ENCODE results near the gene GNG12. TPM values are rescaled to one million over a fixed set of nuclear protein-coding genes. Genes with fewer than 3 reads are reported as not detected.

Gene GNG12
- total RNA-seq, 2 experiments from 2014 or later: 0.04 TPM; not detected in 1

DNA sequence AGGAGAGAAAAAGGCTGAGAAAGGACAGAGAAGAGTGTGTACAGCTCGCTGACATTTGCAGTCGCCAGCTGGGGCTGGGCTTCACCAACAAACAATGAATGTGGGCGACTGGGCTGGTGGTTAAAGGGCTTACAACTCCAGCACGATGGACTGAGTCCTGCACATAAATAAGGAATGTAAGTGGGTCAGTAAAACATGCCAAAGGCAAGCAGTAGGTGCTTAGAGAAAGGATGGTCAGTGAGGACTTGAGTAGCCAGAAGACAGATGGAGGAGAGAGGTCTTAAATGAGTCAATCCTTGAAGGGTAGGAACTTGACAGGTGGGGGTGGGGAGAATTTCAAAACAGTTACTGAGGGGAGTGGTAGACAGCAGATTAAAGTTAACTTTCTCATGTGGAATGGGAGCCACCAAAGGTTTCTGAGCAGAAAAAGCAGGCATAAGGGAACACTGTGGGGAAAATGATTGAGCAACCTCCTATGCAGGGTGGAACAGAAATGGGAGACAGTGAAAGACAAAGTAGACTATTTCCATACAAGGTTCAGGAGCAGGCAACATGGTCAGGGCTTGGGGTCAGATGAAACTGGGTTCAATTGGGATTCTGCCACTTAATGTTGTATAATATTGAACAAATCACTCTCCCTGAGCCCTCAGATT is 110.8 kb downstream of the GNG12 start:
- ChIA-PET POLR2A (no interaction called here), CTCF (interaction anchor here (1.0 kb wide), 1 partner anchor 18 kb away, joined by 3 read pairs; no protein-coding TSS in a partner anchor)
- Mint-ChIP-seq H3K4me1 (no peaks in the 10 kb centered on the region), H3K36me3 (ENCODE audit: low read depth) (no peaks in the 10 kb centered on the region), H3K27me3 (no peaks in the 10 kb centered on the region), H3K4me3 (no peak overlapping the region), H3K27ac (no peak overlapping the region), H3K9me3 (no peaks in the 10 kb centered on the region)
- DNase-seq: no peak

DNA sequence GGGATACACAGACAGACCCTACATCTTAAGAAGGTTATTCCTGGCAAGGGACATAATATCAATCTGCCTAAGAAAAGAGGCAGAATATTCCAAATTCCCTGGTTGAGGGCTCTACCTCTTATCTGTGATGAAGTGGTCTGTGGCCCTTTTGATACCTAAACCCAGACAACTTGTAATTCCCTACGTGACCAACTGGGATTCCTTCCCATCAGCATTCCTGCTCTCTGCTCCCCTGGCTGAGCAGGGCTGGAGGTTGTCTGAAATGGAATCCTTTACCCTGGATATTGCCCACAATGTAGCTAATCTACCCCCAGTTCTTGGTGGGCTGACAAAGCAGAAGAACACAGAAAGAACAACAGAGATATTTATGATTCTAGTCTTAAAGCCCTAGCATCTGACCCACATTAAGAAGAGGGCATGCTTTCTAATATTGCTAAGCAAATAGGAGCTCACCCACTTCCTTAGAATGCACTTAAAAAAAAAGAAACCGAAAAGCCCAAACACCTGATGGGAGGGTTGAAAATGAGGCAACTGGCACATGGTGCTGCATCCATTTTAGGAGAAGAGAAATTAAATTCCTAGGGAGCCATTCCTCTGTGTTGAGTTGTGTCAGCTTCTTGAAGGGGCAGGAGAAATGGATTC is 111.5 kb downstream of the GNG12 start:
- DNase-seq: no peak
- CTCF ChIA-PET: interaction anchor here (1.7 kb wide), 1 partner anchor 19 kb away, joined by 4 read pairs; no protein-coding TSS in a partner anchor
- no peaks in the 10 kb centered on the region for H3K9me3 Mint-ChIP-seq

DNA sequence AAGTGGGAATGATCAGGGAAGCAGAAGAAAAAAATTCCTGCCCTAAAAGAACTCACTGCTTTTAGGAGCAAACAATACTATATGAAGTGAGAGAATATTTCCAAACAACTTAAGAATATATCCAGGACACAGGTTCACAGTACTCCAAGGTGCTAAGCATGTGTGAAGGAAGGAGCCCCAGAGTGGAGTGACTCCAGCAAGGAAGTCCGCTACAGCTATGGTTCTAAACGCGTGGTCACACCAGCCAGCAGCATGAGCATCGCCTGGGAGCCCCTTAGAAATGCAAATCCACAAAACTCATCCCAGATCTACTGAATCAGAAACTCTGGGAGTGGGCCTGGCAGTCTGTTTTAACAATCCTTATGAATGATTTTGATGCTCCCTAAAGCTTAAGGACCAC is 112.2 kb downstream of the GNG12 start:
- ChIA-PET POLR2A (no interaction called here), CTCF (interaction anchor here (1.7 kb wide), 1 partner anchor 20 kb away, joined by 4 read pairs; no protein-coding TSS in a partner anchor)
- Mint-ChIP-seq H3K4me1 (no peaks in the 10 kb centered on the region), H3K4me3 (no peak overlapping the region), H3K9me3 (no peaks in the 10 kb centered on the region), H3K36me3 (ENCODE audit: low read depth) (no peaks in the 10 kb centered on the region), H3K27me3 (no peaks in the 10 kb centered on the region), H3K27ac (no peak overlapping the region)
- DNase-seq: no peak

More for the DNA sequence above, 111.5 kb downstream of the GNG12 start:
- H3K4me3 Mint-ChIP-seq: no peak overlapping the region
- no peaks in the 10 kb centered on the region for H3K4me1 Mint-ChIP-seq
- POLR2A ChIA-PET: no interaction called here
- no peak overlapping the region for H3K27ac Mint-ChIP-seq
- no peaks in the 10 kb centered on the region for H3K36me3 Mint-ChIP-seq (ENCODE audit: low read depth)
- no peaks in the 10 kb centered on the region for H3K27me3 Mint-ChIP-seq

DNA sequence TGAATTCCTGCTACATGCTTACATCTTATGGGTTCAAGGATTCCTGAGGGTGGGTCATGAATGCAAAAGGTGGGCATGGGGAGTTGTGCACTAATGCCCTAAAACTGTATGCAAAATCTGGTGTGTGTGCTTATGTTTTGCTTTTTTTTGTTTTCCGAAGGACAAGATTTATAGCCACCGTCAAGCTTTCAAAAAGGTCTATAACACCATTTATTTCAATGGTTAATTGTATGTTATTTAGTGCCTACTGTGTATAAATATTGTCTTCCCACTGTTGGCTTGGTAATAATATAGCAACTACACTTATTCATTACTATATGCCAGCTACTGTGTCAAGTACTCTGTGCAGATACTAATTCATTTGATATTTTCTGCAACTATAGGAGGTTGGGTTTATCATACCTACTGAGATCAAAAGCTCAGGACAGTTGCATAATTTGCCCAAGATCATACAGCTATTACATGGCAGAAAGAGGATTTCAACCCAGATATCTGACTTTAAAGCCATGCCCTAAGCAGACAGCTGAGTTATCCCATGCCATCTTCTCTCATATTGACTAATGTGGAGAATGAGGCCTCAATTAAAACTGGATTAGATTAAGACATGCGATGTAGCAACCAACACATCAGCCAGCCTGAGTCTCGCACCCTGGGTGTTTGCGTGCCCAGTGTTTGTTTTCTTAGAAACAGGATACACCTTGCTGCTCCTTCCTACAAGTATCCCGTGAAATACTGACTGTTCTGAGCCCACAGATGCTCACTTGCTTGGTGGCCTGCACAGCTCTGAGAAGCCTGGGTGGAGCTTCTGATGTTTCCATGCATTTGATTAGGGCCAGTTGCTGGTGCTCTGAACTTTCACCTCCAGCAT is 113.7 kb downstream of the GNG12 start:
- ChIA-PET CTCF (interaction anchor here (1.3 to 1.5 kb wide), 2 partner anchors 13 to 18 kb away, joined by 3 read pairs; no protein-coding TSS in a partner anchor), POLR2A (no interaction called here)
- Mint-ChIP-seq H3K4me3 (no peak overlapping the region), H3K4me1 (no peaks in the 10 kb centered on the region), H3K27me3 (no peaks in the 10 kb centered on the region), H3K27ac (no peak overlapping the region), H3K9me3 (no peaks in the 10 kb centered on the region), H3K36me3 (ENCODE audit: low read depth) (no peaks in the 10 kb centered on the region)
- DNase-seq: no peak

DNA sequence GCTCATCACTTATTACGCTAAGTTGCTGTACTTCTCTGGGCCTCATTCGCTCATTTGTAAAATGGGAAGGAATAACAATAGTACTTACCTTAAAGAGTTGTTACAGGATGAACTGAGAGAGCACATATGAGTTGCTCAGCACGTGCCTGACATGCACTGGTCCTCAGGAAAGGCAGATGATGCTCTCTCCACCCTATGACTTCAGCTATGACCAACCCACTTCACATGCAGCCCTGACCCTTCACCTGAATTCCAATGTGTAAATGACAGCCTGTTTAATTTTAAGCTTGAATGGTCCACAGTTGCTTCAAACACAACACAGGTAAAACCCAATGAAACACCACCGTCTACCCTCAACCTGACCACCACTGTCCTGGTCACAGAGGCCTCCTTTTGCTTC is 115.4 kb downstream of the GNG12 start:
- no peaks in the 10 kb centered on the region for H3K27me3 Mint-ChIP-seq
- H3K9me3 Mint-ChIP-seq: no peaks in the 10 kb centered on the region
- CTCF ChIA-PET: interaction anchor here (0.7 kb wide), 1 partner anchor 96 kb away, joined by 3 read pairs; no protein-coding TSS in a partner anchor
- no peak overlapping the region for H3K4me3 Mint-ChIP-seq
- H3K4me1 Mint-ChIP-seq: no peaks in the 10 kb centered on the region
- DNase-seq: no peak
- H3K36me3 Mint-ChIP-seq (ENCODE audit: low read depth): no peaks in the 10 kb centered on the region
- H3K27ac Mint-ChIP-seq: no peak overlapping the region
- POLR2A ChIA-PET: no interaction called here

DNA sequence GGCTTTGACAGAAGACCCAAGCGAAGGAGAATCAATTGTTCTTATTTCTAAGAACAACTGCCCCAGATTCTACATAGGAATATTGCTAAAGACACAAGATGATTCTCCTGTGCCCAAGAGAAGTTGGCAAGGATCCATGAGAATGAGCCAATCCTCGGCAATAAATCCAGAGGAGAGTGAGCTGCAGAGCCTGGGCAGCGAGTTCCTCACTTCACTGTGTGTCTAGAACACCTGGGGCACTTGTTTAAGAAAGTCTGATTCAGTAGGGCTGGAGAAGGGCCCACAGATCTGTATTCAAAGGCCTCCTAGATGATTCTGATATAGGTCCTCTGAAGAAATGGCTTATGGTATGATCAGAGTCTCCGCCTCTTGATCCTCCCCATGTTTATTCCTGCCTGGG is 116.5 kb downstream of the GNG12 start:
- Mint-ChIP-seq H3K4me1 (peaks cover 1% of the 10 kb centered on the region), H3K27me3 (no peaks in the 10 kb centered on the region), H3K27ac (no peak overlapping the region), H3K36me3 (ENCODE audit: low read depth) (no peaks in the 10 kb centered on the region), H3K4me3 (no peak overlapping the region), H3K9me3 (no peaks in the 10 kb centered on the region)
- no peak for DNase-seq
- CTCF ChIA-PET: no interaction called here
- POLR2A ChIA-PET: no interaction called here

DNA sequence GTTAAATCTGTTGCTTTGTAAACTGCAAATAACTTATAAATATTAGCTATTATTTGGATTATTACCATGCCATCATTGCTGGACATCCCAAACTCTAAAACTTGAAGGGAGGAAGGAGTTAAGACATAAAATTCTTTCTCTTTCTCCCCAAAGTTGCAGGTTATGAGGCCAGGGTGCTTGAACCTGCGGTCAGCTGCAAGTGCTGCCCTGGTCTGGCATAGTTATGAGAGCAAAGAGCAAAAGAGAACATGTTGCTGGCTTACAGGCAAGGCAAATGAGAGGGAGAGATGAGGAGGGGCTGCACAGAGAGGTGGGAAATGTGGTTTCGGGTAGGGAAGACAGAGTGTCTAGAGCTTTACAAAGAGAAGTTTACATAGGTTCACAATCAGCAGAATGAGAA is 117.4 kb downstream of the GNG12 start:
- CTCF ChIA-PET: interaction anchor here (1.3 kb wide), 1 partner anchor 154 kb away, joined by 3 read pairs; no protein-coding TSS in a partner anchor
- no peak overlapping the region for H3K27ac Mint-ChIP-seq
- POLR2A ChIA-PET: no interaction called here

DNA sequence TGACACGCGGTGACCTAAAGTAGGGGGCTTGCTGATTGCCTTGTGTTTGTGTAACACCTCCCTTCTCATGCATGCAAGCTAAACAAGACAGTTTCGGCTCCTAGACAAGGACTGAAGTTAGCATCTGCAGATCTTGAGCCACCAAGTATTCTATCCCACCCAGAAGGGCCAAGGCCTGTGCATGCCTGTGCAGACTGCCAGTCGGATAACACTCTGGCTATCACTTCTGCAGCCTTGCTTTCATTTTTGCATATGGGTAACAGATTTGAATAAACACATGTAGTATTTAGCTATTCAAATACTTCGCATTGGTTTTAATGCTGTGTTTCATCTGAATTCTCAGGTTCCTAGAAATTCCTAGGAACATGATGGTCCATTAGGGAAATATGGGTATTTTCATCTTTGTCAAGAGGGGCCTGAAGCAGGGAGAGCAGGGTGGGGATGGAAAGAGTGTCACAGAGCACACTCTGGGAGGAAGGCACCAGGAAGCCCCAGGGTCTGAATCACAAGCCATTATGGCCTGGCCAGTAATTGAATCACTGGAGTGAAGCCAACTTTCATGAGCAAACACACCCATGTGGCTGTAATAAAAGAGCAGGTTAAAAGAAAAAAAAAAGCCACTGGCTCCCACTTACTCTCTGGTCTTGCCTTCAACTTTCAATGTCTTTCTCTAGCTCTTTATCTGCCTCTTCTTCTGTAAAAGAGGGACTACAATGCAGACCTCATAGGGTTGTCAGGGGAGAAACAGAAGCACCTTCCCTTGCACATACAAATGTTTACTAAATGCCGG is 120.0 kb downstream of the GNG12 start:
- Mint-ChIP-seq H3K9me3 (no peaks in the 10 kb centered on the region), H3K4me1 (peaks cover 9% of the 10 kb centered on the region), H3K27me3 (no peaks in the 10 kb centered on the region), H3K4me3 (no peak overlapping the region), H3K36me3 (ENCODE audit: low read depth) (no peaks in the 10 kb centered on the region), H3K27ac (no peak overlapping the region)
- ChIA-PET CTCF (interaction anchor here (1.0 kb wide), 1 partner anchor 8 kb away, joined by 3 read pairs; no protein-coding TSS in a partner anchor), POLR2A (interaction anchor here (0.6 kb wide), 1 partner anchor 88 kb away, joined by 3 read pairs; no protein-coding TSS in a partner anchor)
- DNase-seq: no peak

More for the DNA sequence above, 117.4 kb downstream of the GNG12 start:
- H3K9me3 Mint-ChIP-seq: no peaks in the 10 kb centered on the region
- no peaks in the 10 kb centered on the region for H3K27me3 Mint-ChIP-seq
- H3K4me3 Mint-ChIP-seq: no peak overlapping the region
- peaks cover 9% of the 10 kb centered on the region for H3K4me1 Mint-ChIP-seq
- DNase-seq: no peak
- no peaks in the 10 kb centered on the region for H3K36me3 Mint-ChIP-seq (ENCODE audit: low read depth)

DNA sequence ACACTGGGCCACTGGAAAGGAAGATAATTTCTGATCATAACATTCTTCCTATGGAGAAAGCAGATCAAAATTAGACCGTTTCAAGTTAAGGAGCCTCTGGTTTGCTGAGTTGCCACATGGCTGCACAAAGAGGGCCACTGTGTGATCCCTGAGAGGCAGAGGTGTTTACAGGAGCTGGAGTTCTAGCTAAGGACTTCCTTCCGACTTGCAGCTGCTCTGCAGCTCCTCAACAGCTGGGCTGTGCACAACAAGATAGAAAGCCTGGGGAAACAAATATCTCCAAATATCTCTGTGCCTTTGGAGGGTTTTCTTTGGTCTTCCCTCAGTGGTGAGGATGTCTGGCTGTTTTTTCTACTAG is 121.4 kb downstream of the GNG12 start:
- H3K4me3 Mint-ChIP-seq: no peak overlapping the region
- H3K36me3 Mint-ChIP-seq (ENCODE audit: low read depth): no peaks in the 10 kb centered on the region
- no peaks in the 10 kb centered on the region for H3K9me3 Mint-ChIP-seq
- no peak for DNase-seq
- no peak overlapping the region for H3K27ac Mint-ChIP-seq
- H3K4me1 Mint-ChIP-seq: peaks cover 9% of the 10 kb centered on the region
- H3K27me3 Mint-ChIP-seq: no peaks in the 10 kb centered on the region
- ChIA-PET POLR2A (no interaction called here), CTCF (interaction anchor here (1.0 to 1.2 kb wide), 2 partner anchors 18 to 41 kb away, joined by 3 read pairs; no protein-coding TSS in a partner anchor)

DNA sequence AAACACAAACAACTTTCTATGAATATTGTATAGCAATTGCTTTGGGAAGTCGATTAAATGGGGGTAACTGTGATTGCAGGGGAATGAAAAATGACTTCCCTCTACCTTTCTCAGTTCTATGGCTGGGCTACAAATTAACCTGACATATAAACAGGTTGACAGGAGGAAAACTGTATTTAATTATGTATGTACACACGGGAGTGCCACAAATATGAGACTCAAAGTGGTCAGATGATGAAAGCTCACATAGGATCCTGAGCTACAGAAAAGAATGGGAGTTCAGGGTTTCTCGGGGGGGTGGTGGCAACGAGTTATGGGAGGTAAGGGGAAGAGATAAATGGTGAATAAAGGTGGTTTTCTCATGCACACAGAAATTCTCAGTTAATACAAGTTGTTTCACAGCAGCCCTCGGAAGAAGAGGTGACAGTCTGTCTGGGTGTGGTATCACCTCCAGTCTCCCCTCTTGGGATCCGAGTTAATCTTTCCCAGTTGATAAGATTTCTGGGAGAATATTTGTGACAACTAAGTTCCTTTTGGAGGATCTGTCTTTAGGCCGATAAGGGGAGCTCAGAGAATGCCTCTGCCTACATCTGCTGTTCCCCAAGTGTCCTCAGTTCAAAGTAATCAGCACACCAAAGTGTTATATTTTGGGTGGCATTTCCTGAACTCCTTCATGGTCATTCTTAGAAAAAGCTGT is 122.0 kb downstream of the GNG12 start:
- ChIA-PET POLR2A (no interaction called here), CTCF (interaction anchor here (1.0 to 1.2 kb wide), 3 partner anchors 14 to 41 kb away, joined by 3 read pairs; no protein-coding TSS in a partner anchor)
- Mint-ChIP-seq H3K9me3 (no peaks in the 10 kb centered on the region), H3K36me3 (ENCODE audit: low read depth) (no peaks in the 10 kb centered on the region), H3K27ac (no peak overlapping the region), H3K27me3 (no peaks in the 10 kb centered on the region), H3K4me1 (peaks cover 9% of the 10 kb centered on the region), H3K4me3 (no peak overlapping the region)
- no peak for DNase-seq

DNA sequence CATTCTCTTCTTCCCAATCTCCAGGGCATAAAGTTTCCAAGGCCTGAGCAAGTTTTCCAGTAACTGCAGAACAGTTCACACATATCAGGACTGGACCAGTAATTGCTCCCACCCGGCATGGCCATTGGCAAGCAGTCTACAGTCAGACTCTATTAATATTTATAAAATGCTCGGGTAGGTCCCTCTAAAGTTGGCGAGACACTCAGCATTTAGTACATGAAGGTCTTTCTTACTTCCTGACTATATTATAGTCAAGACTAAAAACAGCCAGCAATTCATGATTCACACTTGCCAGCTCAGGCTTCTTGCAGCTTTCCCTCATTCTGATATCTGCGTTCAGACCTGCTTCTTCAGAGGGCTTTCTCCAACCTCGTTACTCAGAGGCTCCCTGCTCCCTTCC is 122.8 kb downstream of the GNG12 start:
- no peak for DNase-seq
- no peaks in the 10 kb centered on the region for H3K9me3 Mint-ChIP-seq

DNA sequence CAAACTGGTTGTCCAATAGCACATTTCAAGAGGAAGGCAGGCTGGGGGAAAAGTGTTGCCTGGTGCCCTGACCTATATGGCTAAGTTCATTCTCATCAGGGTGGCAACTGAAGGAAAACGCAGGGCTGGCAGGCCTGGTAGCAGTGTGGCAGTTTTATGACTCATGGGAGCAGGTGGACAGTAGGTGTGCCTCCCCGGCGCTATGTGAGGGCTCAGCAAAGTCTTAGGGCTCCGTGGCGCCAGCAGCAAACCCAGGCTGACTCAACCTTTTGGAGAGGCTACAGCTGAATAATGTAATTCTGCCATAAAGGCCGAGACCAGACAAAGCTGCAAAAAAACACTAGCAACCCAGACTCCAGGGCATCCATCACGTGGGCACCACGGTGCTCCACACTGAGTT is 124.7 kb downstream of the GNG12 start:
- no peaks in the 10 kb centered on the region for H3K9me3 Mint-ChIP-seq
- no peak overlapping the region for H3K27ac Mint-ChIP-seq
- no peak overlapping the region for H3K4me3 Mint-ChIP-seq
- ChIA-PET CTCF (no interaction called here), POLR2A (no interaction called here)
- H3K36me3 Mint-ChIP-seq (ENCODE audit: low read depth): no peaks in the 10 kb centered on the region
- no peaks in the 10 kb centered on the region for H3K27me3 Mint-ChIP-seq
- H3K4me1 Mint-ChIP-seq: peaks cover 9% of the 10 kb centered on the region
- no peak for DNase-seq

More for the DNA sequence above, 122.8 kb downstream of the GNG12 start:
- Mint-ChIP-seq H3K4me1 (peaks cover 9% of the 10 kb centered on the region), H3K27ac (no peak overlapping the region), H3K4me3 (no peak overlapping the region), H3K36me3 (ENCODE audit: low read depth) (no peaks in the 10 kb centered on the region), H3K27me3 (no peaks in the 10 kb centered on the region)
- POLR2A ChIA-PET: no interaction called here
- CTCF ChIA-PET: interaction anchor here (1.2 kb wide), 1 partner anchor 14 kb away, joined by 3 read pairs; no protein-coding TSS in a partner anchor

Data from activated CD4-positive, alpha-beta T cell treated with anti-CD3 and anti-CD28 coated beads, Interleukin-2, amount 10 ng/mL, durations not matched to agents 7 days and 5 days (primary cell).